ENCODE measurements around the gene PIAS1. TPM values are rescaled to one million over a fixed set of nuclear protein-coding genes. Genes with fewer than 3 reads are reported as not detected.

Gene PIAS1
- total and polyA plus RNA-seq, 9 of the 15 experiments (the other 6 are each of a cell fraction or from before 2014, with no cell fraction given): 18.0 to 59.1 (median 28.5) TPM

DNA sequence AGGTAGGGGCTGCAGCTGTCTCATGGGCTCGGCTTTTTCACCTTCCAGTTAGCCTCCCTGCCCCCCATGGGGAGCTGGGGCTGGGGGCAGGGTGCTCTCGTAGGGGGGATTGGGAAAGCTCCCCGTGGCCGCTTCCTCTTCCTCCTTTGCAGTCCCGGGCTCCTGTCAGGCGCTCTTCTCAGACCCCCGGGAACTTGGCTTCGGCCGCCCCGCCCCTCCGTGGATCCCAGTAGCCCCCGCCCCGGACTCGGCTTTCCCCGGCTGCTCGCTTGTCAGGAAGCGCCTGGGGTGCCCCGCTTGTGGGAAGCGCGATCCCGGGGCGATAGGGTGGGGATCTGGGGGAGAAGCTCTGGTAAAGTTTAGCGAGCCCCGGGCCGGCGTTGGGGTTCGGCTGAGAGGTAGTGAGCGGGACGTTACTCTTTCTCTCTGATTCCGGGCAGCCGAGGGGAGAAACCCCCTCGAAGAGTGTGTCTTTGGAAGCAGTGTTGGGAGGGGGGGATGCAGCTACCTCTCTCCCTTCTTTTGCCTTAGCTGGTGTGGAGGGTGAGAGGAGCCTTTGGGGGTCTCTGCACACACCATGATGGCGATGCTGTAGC is 611 bp downstream of the PIAS1 start (continued):
- TF ChIP-seq, protein P1, sequence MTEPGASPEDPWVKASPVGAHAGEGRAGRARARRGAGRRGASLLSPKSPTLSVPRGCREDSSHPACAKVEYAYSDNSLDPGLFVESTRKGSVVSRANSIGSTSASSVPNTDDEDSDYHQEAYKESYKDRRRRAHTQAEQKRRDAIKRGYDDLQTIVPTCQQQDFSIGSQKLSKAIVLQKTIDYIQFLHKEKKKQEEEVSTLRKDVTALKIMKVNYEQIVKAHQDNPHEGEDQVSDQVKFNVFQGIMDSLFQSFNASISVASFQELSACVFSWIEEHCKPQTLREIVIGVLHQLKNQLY (CRISPR knock-in tag; conservative IDR thresholded peaks at IDR 0.05): no peak
- TF ChIP-seq ZNF408 (CRISPR knock-in tag; IDR thresholded peaks at IDR 0.05; ENCODE audit: low read depth): no peak
- no peak for TF ChIP-seq PHF20 (IDR thresholded peaks at IDR 0.05; ENCODE audit: partially characterized antibody)
- TF ChIP-seq, protein P2, sequence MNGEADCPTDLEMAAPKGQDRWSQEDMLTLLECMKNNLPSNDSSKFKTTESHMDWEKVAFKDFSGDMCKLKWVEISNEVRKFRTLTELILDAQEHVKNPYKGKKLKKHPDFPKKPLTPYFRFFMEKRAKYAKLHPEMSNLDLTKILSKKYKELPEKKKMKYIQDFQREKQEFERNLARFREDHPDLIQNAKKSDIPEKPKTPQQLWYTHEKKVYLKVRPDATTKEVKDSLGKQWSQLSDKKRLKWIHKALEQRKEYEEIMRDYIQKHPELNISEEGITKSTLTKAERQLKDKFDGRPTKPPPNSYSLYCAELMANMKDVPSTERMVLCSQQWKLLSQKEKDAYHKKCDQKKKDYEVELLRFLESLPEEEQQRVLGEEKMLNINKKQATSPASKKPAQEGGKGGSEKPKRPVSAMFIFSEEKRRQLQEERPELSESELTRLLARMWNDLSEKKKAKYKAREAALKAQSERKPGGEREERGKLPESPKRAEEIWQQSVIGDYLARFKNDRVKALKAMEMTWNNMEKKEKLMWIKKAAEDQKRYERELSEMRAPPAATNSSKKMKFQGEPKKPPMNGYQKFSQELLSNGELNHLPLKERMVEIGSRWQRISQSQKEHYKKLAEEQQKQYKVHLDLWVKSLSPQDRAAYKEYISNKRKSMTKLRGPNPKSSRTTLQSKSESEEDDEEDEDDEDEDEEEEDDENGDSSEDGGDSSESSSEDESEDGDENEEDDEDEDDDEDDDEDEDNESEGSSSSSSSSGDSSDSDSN (IDR thresholded peaks at IDR 0.05; ENCODE audit: borderline replicate concordance in 1 of 2, low read depth in 2 of 2, low read length in 2 of 2): 0 out of 4 replicates have a peak, but pooled peaks of 1 of the 2 experiments have one; percentile 53
- TF ChIP-seq MYC (IDR thresholded peaks at IDR 0.05; ENCODE audit: low read depth, low read length): no peak
- no peak for TF ChIP-seq MYC (CRISPR knock-in tag; IDR thresholded peaks at IDR 0.05; ENCODE audit: borderline replicate concordance, low read depth)
- no peak for TF ChIP-seq CBFB (CRISPR knock-in tag; IDR thresholded peaks at IDR 0.05)
- TF ChIP-seq GTF2E2 (tag; IDR thresholded peaks at IDR 0.05): peak; percentile 51; the same call in 1 of the 2 replicates
- TF ChIP-seq PHF21A (IDR thresholded peaks at IDR 0.05; ENCODE audit: borderline replicate concordance, low read depth): no peak
- no peak for TF ChIP-seq SRSF1 (IDR thresholded peaks at IDR 0.05; ENCODE audit: low read depth, low read length)
- no peak for TF ChIP-seq LARP7 (IDR thresholded peaks at IDR 0.05)
- TF ChIP-seq TCFL5 (CRISPR knock-in tag; conservative IDR thresholded peaks at IDR 0.05): no peak
- TF ChIP-seq, protein P3, sequence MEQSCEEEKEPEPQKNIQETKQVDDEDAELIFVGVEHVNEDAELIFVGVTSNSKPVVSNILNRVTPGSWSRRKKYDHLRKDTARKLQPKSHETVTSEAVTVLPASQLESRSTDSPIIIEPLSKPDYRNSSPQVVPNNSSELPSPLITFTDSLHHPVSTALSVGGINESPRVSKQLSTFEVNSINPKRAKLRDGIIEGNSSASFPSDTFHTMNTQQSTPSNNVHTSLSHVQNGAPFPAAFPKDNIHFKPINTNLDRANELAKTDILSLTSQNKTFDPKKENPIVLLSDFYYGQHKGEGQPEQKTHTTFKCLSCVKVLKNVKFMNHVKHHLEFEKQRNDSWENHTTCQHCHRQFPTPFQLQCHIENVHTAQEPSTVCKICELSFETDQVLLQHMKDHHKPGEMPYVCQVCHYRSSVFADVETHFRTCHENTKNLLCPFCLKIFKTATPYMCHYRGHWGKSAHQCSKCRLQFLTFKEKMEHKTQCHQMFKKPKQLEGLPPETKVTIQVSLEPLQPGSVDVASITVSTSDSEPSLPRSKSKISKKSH (CRISPR knock-in tag; IDR thresholded peaks at IDR 0.05): no peak
- TF ChIP-seq ZNF584 (CRISPR knock-in tag; IDR thresholded peaks at IDR 0.05; ENCODE audit: low read depth): no peak
- TF ChIP-seq, protein P4, sequence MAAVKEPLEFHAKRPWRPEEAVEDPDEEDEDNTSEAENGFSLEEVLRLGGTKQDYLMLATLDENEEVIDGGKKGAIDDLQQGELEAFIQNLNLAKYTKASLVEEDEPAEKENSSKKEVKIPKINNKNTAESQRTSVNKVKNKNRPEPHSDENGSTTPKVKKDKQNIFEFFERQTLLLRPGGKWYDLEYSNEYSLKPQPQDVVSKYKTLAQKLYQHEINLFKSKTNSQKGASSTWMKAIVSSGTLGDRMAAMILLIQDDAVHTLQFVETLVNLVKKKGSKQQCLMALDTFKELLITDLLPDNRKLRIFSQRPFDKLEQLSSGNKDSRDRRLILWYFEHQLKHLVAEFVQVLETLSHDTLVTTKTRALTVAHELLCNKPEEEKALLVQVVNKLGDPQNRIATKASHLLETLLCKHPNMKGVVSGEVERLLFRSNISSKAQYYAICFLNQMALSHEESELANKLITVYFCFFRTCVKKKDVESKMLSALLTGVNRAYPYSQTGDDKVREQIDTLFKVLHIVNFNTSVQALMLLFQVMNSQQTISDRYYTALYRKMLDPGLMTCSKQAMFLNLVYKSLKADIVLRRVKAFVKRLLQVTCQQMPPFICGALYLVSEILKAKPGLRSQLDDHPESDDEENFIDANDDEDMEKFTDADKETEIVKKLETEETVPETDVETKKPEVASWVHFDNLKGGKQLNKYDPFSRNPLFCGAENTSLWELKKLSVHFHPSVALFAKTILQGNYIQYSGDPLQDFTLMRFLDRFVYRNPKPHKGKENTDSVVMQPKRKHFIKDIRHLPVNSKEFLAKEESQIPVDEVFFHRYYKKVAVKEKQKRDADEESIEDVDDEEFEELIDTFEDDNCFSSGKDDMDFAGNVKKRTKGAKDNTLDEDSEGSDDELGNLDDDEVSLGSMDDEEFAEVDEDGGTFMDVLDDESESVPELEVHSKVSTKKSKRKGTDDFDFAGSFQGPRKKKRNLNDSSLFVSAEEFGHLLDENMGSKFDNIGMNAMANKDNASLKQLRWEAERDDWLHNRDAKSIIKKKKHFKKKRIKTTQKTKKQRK (IDR thresholded peaks at IDR 0.05; ENCODE audit: borderline replicate concordance, low read depth, low read length): no peak
- TF ChIP-seq PTRF (tag; IDR thresholded peaks at IDR 0.05): no peak
- TF ChIP-seq, protein P5, sequence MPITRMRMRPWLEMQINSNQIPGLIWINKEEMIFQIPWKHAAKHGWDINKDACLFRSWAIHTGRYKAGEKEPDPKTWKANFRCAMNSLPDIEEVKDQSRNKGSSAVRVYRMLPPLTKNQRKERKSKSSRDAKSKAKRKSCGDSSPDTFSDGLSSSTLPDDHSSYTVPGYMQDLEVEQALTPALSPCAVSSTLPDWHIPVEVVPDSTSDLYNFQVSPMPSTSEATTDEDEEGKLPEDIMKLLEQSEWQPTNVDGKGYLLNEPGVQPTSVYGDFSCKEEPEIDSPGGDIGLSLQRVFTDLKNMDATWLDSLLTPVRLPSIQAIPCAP (CRISPR knock-in tag; IDR thresholded peaks at IDR 0.05; ENCODE audit: borderline replicate concordance): no peak

All from K562 (cell line).